ENCODE measurements around the gene GTF2IRD2.
"Not testable (repeated sequence)": the region's sequence is repeated elsewhere in the genome, so short reads cannot be mapped to it uniquely, and the experiment has no call there.

Gene GTF2IRD2

GRCh38 chr7:74783595-74783994 lies 67.8 kb downstream of the GTF2IRD2 start:
- DNase-seq = not testable (repeated sequence)

- not testable (repeated sequence) for DNase-seq
These were observed 69.7 kb downstream of the GTF2IRD2 start for GRCh38 chr7:74781746-74782145.

- not testable (repeated sequence) for DNase-seq
These were observed 72.4 kb downstream of the GTF2IRD2 start for GRCh38 chr7:74779053-74779452.

- DNase-seq = not testable (repeated sequence)
These were observed 76.3 kb downstream of the GTF2IRD2 start for GRCh38 chr7:74775111-74775510.

- DNase-seq = not testable (repeated sequence)
These were observed 77.3 kb downstream of the GTF2IRD2 start, which contains the start of gene NCF1 for GRCh38 chr7:74773760-74774750. TSS of gene NCF1 (plus strand) at chr7:74774011. CDS start at chr7:74774032, 21 bp downstream.

GRCh38 chr7:74772093-74772492 lies 79.3 kb downstream of the GTF2IRD2 start:
- DNase-seq = not testable (repeated sequence)

GRCh38 chr7:74770062-74770461 lies 81.3 kb downstream of the GTF2IRD2 start:
- DNase-seq = not testable (repeated sequence)

GRCh38 chr7:74766991-74767390 lies 84.4 kb downstream of the GTF2IRD2 start:
- not testable (repeated sequence) for DNase-seq

- DNase-seq = not testable (repeated sequence)
These were observed 84.9 kb downstream of the GTF2IRD2 start for GRCh38 chr7:74766509-74766908.

- not testable (repeated sequence) for DNase-seq
These were observed 86.0 kb downstream of the GTF2IRD2 start for GRCh38 chr7:74765205-74765918.

- DNase-seq = not testable (repeated sequence)
These were observed 92.4 kb downstream of the GTF2IRD2 start for GRCh38 chr7:74758982-74759381.

GRCh38 chr7:74758268-74758667 lies 93.1 kb downstream of the GTF2IRD2 start:
- not testable (repeated sequence) for DNase-seq

- not testable (repeated sequence) for DNase-seq
These were observed 94.7 kb downstream of the GTF2IRD2 start for GRCh38 chr7:74756673-74757072.

- not testable (repeated sequence) for DNase-seq
These were observed 97.4 kb downstream of the GTF2IRD2 start for GRCh38 chr7:74753921-74754482.

All from stimulated activated naive CD4-positive, alpha-beta T cell treated with Interleukin-2 at 50 U/mL for 16 hours (primary cell).